NOMO-1 treated with DMSO at 0.1 percent for 48 hours (cell line): ENCODE results near the gene KLRB1.
"Not testable (repeated sequence)": the region's sequence is repeated elsewhere in the genome, so short reads cannot be mapped to it uniquely, and the experiment has no call there.

ENCODE experiments used
- DNase-seq: peaks from one replicate; lab custom pipeline; 2025; ENCODE audit not compliant: unreplicated experiment; lab: John Stamatoyannopoulos, UW

Gene KLRB1

DNA sequence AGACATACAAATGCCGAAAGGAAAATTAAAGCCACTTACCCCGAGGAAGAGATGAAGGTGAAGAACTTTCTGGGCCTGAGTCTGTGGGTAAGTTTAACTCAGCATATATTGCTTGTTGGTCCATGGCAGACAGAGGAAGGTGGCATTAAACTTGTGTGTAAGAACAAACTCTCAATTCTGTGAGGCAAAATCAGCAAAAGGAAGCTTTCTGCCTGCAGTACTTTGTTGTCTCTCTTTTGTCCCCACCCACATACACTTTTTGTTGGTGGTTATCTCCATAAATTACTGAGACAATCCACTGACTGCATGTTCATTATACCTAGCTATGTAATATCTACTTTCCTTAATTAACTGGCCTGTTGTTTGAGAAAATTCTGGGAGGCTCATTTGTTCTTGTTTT, at the start of gene KLRB1:
TSS of gene KLRB1 (minus strand) at position 201 of the 400 bp plus-strand sequence. CDS start at position 124, 77 bp downstream.
- no peak for DNase-seq

DNA sequence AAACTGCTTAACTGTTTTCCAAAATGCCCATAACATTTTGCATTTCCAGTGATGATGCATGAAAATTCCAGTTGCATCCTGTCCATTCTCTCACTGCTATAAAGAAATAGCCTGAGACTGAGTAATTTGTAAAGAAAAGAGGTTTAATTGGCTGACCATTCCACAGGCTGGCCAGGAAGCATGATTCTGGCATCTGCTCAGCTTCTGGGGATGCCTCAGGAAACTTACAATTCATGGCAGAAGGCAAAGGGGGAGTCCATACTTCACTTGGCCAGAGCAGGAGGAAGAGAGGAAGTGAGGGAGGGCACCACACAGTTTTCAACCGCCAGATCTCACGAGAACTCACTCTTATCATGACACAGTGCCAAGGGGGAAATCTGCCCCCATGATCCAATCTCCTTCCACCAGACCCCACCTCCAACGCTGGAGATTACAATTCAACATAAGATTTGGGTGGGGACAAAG, 43.6 kb upstream of the KLRB1 start:
- no peak for DNase-seq

GRCh38 chr12:9650151-9650576, 42.4 kb upstream of the KLRB1 start:
- DNase-seq, result no peak

DNA sequence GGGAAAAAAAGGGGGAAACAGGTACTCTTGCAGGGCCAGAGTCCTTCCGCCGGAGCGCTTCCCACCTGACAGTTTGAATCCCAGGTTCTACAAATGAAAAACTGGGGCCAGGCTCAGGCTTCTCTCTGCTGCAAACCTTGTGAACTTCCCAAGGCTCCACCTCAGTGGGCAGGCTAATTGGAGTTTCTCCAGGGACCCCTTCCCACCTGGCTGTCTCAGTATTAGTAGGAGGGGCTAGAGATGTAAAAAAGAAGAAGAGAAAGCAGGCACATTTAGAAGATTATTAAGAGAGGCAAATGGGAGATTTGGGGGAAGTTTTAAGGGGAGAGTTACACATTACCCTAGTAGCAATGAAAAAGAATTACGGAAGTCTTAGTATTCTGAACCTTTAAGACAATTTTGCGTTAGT, 41.8 kb upstream of the KLRB1 start:
- DNase-seq, result peak; percentile 73

- peak; percentile 33 for DNase-seq
Observed at GRCh38 chr12:9648701-9649531, 41.2 kb upstream of the KLRB1 start.

DNA sequence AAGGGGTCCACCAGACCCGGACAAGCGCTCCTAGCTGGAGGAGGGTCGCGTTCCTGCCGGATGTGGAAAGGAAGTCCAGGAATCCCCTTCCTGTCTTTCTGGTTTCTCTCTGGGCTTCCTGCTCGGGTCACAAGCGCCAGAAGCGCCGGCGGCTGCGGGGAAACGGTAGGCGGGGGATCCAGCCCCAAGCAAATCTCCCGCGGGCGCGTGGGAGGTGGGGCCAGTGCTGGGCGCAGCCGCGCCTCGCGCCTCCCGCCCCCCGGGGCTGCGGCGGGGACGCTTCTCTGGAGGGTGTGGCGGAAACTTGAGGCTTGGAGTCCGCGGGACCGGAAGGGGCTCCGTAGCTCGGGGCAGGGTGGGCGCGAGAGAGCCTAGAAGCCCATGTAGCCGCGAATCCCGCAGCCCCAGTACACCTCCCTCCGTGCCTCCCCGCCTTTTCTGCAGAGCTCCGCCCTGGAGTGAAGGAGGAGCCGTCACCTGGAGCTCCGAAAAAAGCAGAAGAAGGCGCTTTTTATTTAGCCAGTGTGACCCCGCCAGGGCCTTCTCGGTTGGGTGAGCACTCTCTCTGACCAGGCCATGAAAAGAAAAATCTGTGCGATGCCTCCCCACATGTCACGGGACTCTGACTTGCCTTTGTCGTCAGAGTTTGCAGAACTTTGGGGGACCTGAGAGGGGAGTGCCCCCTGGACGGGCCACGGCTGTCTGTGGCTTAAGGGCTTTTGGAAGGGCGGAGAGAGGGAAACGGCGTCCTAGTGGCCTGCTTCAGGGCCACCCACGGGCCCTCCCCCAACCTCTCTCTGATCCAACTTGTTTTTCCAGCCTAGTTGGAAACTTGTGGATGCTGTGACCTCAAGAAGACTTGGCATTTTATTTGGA, 40.3 kb upstream of the KLRB1 start:
- peak; percentile 98 for DNase-seq

DNA sequence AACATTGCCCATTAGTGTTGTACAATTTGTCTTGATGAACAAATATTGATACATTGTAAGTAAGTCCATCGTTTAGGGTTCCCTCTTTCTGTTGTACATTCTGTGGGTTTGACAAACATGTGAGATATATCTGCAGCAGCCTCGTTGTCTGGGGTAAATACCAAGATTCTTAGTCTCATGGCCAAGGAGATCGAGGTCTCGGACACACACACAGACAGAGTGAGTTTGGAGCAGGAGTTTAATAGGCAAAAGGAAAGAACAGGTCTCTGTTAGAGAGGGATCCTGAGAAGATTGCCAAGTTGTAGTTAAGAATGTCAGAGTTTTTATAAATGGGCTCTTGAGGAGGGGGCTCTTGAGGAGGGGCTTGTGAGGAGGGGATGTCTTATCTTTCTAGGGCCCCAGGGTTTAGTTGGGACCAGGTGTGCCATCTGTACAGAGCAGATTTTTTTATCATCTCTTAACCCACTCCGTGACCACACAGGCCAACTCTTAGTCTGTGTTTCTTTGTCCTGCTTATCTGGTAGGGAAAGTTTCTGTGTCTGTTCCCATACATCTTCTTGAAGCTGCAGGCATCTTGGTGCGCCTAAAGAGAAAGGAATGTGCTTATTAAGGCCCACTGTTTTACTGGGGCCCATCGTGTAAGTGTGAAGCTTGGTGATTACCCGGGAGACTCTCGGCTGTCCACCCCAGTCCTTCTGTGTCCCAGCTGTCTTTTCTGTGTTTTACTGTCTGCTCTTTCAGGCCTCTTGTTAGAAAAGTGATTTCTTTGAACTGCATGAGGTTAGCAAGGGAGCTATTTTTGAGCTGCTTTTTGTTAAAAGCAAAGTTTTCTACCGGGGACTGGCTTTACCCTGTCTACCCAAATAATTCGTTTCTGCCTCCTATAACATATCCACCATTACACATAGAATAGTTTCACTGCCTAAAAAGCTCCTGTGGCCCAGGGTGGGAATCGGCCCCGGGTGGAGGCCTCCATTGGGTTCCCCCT, 39.4 kb upstream of the KLRB1 start:
- DNase-seq, result no peak

GRCh38 chr12:9644985-9645551, 37.4 kb upstream of the KLRB1 start:
- DNase-seq, result not testable (repeated sequence)

GRCh38 chr12:9643266-9643660, 35.5 kb upstream of the KLRB1 start:
- no peak for DNase-seq

DNA sequence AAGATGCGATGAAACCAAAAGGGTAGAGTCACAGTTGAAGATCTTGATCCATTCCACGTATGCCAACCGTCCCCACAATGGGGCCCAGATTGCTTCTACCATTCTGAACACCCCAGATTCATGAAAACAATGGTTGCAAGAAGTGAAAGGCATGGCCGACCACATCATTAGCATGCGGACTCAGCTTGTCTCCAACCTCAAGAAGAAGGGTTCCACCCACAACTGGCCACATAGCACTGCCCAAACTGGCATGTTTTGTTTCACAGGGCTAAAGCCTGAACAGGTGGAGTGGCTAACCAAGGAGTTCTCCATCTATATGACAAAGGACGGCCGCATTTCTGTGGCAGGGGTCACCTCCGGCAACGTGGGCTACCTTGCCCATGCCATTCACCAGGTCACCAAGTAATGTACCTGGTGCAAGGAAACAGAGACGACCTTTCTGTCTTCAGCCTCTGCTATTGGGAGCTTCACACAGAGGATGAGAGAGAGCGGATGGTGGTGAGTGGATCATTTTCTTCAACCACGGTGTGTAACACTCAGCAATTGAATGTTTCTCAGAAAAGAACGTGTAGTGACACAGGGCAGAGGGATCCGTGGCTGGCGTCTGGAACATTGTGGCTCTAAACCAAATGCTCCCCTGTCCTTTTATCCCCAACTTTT, 35.0 kb upstream of the KLRB1 start:
- no peak for DNase-seq

- no peak for DNase-seq
Observed at GRCh38 chr12:9640024-9640423, 32.3 kb upstream of the KLRB1 start.

- no peak for DNase-seq
Observed at GRCh38 chr12:9636851-9637206, 29.1 kb upstream of the KLRB1 start.

GRCh38 chr12:9636150-9636850, 28.6 kb upstream of the KLRB1 start:
- DNase-seq, result peak; percentile 69

GRCh38 chr12:9634969-9635754, 27.4 kb upstream of the KLRB1 start:
- no peak for DNase-seq

DNA sequence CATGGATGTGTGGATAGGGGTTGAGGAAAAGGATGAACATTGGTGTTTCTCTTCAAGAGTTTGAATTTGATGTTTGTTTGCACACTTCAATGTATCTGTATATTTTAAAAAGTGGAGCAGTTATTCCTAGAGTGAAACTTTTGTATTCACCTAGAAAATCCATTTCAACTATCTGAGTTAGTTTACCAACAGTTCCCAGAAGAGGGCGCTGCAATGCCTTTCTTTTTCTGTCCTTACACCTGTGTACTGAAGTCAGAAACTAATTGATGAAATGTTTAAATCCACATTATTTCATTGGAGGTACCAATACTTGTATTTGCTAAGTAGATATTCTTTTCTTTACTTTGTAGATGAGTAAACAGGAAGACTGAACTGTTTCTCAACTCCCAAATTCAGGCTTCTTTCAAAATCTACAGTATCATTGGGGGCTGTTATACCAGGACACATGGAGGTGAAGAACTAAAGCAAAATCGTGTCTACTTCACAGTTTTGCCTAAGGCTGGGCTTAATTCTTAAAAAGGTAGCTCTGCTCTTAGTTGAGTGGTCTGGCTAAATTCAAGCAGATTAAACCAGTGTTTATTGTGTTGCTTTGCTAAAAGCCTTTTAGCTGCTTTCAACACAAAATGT, 26.6 kb upstream of the KLRB1 start:
- DNase-seq, result peak; percentile 59

GRCh38 chr12:9632766-9633165, 25.1 kb upstream of the KLRB1 start:
- DNase-seq, result no peak

DNA sequence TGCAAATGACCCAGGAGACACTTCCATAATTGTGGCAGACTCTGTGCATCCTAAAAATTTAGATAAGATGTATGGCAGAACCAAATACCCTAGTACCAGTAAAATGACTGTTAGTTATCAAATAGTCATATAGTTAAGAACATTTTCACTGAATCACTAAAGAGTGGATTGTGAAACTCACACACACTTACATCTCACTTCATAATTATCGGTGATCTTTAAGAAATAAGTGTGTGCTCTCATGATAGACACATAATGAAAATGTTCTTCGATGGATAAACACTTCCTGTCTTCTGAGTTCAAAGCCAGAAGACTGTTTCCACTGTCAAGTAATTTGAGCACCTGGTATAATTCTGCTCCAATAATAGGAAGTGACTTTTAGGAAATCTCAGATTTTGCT, 19.1 kb upstream of the KLRB1 start:
- DNase-seq, result no peak

GRCh38 chr12:9626291-9626690, 18.6 kb upstream of the KLRB1 start:
- no peak for DNase-seq
